Pancreas (tissue), 10 donors: ENCODE measurements around the gene CRISPLD2. TPM values are rescaled to one million over a fixed set of nuclear protein-coding genes. Genes with fewer than 3 reads are reported as not detected.

Source experiments
- ATAC-seq, 4 donors: fragments of 200-7000 bp; cut with Tn5 transposase; one replicate each; pipeline versions ENCODE4 v1.8.0 to v1.9.1; 2020; ENCODE audit warnings: mild to moderate bottlenecking in 4 of 4, moderate library complexity in 4 of 4
- DNase-seq, 6 donors: peaks; one replicate each; pipeline ENCODE4 v3.0.0-alpha.2; 2020
- FAIRE-seq: peaks from 2 replicates; lab custom pipeline; 2012; peaks lifted over from hg19 to GRCh38; lab: Jason Lieb, UNC
- H3K27ac ChIP-seq, 4 donors: fragments of 200-600 bp; sonication (generic); 1 replicate in 3 of 4; 2 replicates in 1 of 4; pipeline versions ENCODE4 v1.5.0 to v1.8.0; 2020
- H3K27me3 ChIP-seq, 4 donors: fragments of 200-600 bp; one replicate each; pipeline ENCODE4 v1.8.0; 2021
- H3K36me3 ChIP-seq, 3 donors: fragments of 200-600 bp; sonication (generic) in 1 of 3; one replicate each; pipeline versions ENCODE4 v1.5.0 to v1.8.0; 2020 to 2021
- H3K4me1 ChIP-seq, 3 donors: fragments of 200-600 bp; one replicate each; pipeline ENCODE4 v1.8.0; 2021
- H3K4me3 ChIP-seq, 4 donors: fragments of 200-600 bp; sonication (generic) in 2 of 4; one replicate each; pipeline versions ENCODE4 v1.5.0 to v1.8.0; 2020 to 2021
- H3K9me3 ChIP-seq, 4 donors: fragments of 200-600 bp; one replicate each; pipeline ENCODE4 v1.8.0; 2021
- CTCF ChIP-seq, 4 donors: fragments of 200-600 bp; sonication (generic) in 3 of 4; IDR thresholded peaks; one replicate each; pipeline versions ENCODE4 v1.5.0 to v1.8.0; 2021; ENCODE audit warnings: antibody characterized with exemption in 4 of 4
- WGBS, 2 donors: extraction: QIAGEN DNeasy Blood & Tissue Kit; methylation state at CpG; one replicate each; pipeline ENCODE4 v1.1.7; 2013; 5-methylcytosine and 5-hydroxymethylcytosine counted together
- intact Hi-C, 3 donors: fragments of 100-400 bp; cut with DNase I; formaldehyde crosslinking; loops; one replicate each; pipeline versions ENCODE4 v1.11.1 to v1.14.2; 2022
- polyA plus RNA-seq, 2 donors: library from polyadenylated mRNA; stranded (reverse); fragments of 200-250 nt; gene quantifications; one replicate each; pipeline ENCODE4 v1.2.3, GENCODE V29; 2013
- total RNA-seq, 6 donors: library from RNA; stranded (reverse); fragmentation: NEBNext Ultra II Directional in 4 of 6; extraction: Animal tissue kit (Norgen Biotek cat#: 25700) in 4 of 6; gene quantifications; one replicate each; pipeline versions ENCODE4 v1.2.1 to v1.2.4, GENCODE V29; 2021 to 2023
- donor health status: healthy with polysubstance abuse.
- donor health status: DM: no; HTN: no; CAD: no; lungs with moderate emphysema.
- donor health status: DM: no; HTN: no; CAD: no.
- donor health status: control.
- donor health status: control.
- donor health status: Bipolar disorder and iron deficiency.
- donor health status: DM: yes; HTN: yes; CAD: no.
- donor health status: DM: no; HTN: no; CAD: no.
- donor health status: DM: no; HTN: no; CAD: no.
- donor health status: DM: yes; HTN: yes; CAD: no.

Gene CRISPLD2
- total and polyA plus RNA-seq, 8 donors = 4.1 to 40.2 (median 14.1) TPM

DNA sequence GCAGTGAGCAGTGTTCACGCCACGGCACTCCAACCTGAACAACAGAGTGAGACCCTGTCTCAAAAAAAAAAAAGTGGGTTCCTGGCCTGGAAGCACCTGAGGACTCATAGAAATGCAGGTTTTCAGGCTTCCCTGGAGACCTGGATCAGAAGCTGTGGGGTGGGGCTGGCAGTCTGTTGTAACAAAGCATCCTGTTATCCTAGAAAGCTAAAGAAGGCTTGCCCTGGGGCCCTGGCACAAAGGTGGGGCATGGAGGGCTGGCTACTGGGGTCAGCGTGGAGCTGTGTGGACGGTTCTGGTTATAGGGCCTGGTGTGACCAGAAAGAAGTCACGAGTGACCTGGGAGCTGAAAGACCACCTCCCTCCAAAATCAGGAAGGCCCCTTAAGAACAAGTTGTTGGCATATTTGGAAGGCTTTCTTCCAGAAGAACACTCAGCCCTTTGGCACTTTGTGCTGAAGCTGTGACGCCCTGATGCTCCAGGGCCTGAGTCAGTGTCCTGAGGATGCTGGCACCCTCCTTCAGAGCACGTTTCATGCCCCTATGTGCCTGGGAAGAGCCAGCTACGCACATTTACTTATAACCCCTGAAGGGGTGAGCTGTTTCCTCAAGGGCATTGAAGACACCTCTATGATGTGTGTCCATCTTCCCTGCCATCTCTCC, 6.2 kb downstream of the CRISPLD2 start:
- Histone ChIP-seq H3K36me3 (no peaks in the 10 kb centered on the region), H3K4me3 (no peak overlapping the region), H3K27ac (no peak overlapping the region), H3K9me3 (no peaks in the 10 kb centered on the region), H3K27me3 (no peaks in the 10 kb centered on the region), H3K4me1 (no peaks in the 10 kb centered on the region)
- DNase-seq = no peak
- ATAC-seq = no peak
- FAIRE-seq = no peak
- intact Hi-C loops = no loop called here
- 78 to 86% methylated on average over 8 of the region's 8 CpGs for whole genome bisulfite sequencing, 2 donors
- no peak for TF ChIP-seq CTCF (IDR thresholded peaks at IDR 0.05)

DNA sequence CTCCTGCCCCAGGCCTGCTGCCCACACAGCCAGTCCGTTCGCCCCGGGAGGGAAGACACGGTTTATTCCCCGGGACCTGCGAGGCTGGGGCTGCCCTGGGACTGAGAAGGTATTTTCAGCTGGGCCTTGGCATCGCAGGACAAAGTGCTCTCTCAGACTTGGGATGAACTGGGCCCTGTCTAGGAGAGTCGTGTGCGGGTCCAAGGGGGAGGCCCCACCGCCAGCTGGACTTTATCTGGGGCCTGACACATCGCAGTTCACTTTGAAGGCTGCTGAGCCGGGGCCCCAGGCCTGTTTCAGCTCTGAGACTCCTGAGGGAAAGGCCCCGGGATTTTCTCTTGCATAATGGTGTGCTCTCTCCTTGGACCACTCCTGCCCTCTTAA, 6.8 kb downstream of the CRISPLD2 start:
- FAIRE-seq = no peak
- H3K4me3 ChIP-seq = no peak overlapping the region
- no peaks in the 10 kb centered on the region for H3K9me3 ChIP-seq
- no peaks in the 10 kb centered on the region for H3K36me3 ChIP-seq
- peak in 3 of 4 donors; percentile 13 to 39 (median 16) for ATAC-seq
- intact Hi-C loops = no loop called here
- H3K4me1 ChIP-seq = no peaks in the 10 kb centered on the region
- H3K27ac ChIP-seq = no peak overlapping the region
- 79 to 80% methylated on average over 13 of the region's 13 CpGs for WGBS, 2 donors
- no peaks in the 10 kb centered on the region for H3K27me3 ChIP-seq
- DNase-seq = no peak
- no peak for TF ChIP-seq CTCF (IDR thresholded peaks at IDR 0.05)

- WGBS, 2 donors = 74 to 84% methylated on average over 16 of the region's 16 CpGs
- Histone ChIP-seq H3K9me3 (no peaks in the 10 kb centered on the region), H3K4me1 (no peaks in the 10 kb centered on the region), H3K27me3 (no peaks in the 10 kb centered on the region), H3K36me3 (no peaks in the 10 kb centered on the region), H3K27ac (no peak overlapping the region), H3K4me3 (no peak overlapping the region)
- FAIRE-seq (no peak), DNase-seq (no peak), ATAC-seq (peak in 1 of 4 donors; percentile 19)
- no peak for TF ChIP-seq CTCF (IDR thresholded peaks at IDR 0.05)
- intact Hi-C loops = no loop called here
Measured at GRCh38 chr16:84827131-84827574, 7.4 kb downstream of the CRISPLD2 start.

DNA sequence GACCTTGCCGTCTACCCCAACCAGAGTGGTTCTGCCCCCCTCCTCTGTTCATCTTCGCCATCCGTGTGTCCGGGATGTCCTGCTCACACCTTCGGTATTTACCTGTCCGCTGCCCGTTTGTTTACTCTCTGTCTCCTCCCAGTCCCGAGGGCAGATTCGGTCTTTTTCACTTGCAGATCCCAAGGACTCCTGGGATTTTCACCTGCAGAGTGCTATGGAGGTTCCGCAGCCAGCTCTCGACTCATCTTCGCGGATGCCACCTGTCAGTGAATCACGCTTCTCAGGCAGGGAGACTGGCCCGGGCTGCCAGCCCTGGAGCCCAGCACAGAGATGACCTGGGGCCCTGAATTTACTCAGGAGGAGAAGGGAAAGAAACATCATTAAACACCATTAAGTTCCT, 8.1 kb downstream of the CRISPLD2 start:
- no peaks in the 10 kb centered on the region for H3K9me3 ChIP-seq
- 60 to 74% methylated on average over 15 of the region's 15 CpGs for WGBS, 2 donors
- H3K27ac ChIP-seq = no peak overlapping the region
- intact Hi-C loops = no loop called here
- no peaks in the 10 kb centered on the region for H3K4me1 ChIP-seq
- TF ChIP-seq CTCF (IDR thresholded peaks at IDR 0.05) = no peak
- H3K4me3 ChIP-seq = no peak overlapping the region
- H3K27me3 ChIP-seq = no peaks in the 10 kb centered on the region
- FAIRE-seq = no peak
- H3K36me3 ChIP-seq = no peaks in the 10 kb centered on the region
- no peak for DNase-seq
- no peak for ATAC-seq

DNA sequence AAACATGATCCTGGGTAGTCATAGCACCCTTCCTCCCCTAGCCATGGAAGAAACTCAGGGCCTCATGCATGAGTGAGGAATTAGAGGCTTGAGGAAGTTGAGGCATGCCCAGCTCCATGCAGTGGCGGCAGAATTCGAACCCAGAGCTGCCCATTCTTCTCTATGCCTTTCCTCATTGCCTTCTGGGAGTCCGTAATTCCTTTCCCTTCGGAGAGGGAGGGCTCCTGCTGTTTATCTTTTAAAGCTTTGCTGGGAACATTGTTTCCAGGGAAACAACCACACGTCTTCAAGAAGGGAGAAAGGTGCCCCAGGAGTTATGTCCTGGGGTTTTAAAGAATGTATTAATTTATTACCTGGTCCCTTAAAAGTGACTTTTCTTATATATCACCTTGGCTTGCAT, 8.5 kb downstream of the CRISPLD2 start:
- Histone ChIP-seq H3K4me3 (no peak overlapping the region), H3K27ac (no peak overlapping the region), H3K36me3 (no peaks in the 10 kb centered on the region), H3K4me1 (no peaks in the 10 kb centered on the region), H3K27me3 (no peaks in the 10 kb centered on the region), H3K9me3 (no peaks in the 10 kb centered on the region)
- DNase-seq (no peak), ATAC-seq (no peak), FAIRE-seq (no peak)
- 67 to 69% methylated on average over 5 of the region's 5 CpGs for WGBS, 2 donors
- intact Hi-C loops = no loop called here
- TF ChIP-seq CTCF (IDR thresholded peaks at IDR 0.05) = no peak
